Measurements from ENCODE around the gene MRPL10. TPM values are rescaled to one million over a fixed set of nuclear protein-coding genes. Genes with fewer than 3 reads are reported as not detected.

The MRPL10 gene
- total and polyA plus RNA-seq, 12 donors: 44.2 to 72.3 (median 61.9) TPM

GRCh38 chr17:47810901-47811635, 20.3 kb downstream of the MRPL10 start:
- TF ChIP-seq CTCF (IDR thresholded peaks at IDR 0.05): no peak
- H3K27me3 ChIP-seq: no peaks in the 10 kb centered on the region
- H3K4me1 ChIP-seq: peaks cover 0 to 6% (median 0%) of the 10 kb centered on the region in 9 donors
- H3K27ac ChIP-seq: no peak overlapping the region
- DNase-seq (no peak), ATAC-seq (no peak)
- H3K4me3 ChIP-seq: no peak overlapping the region
- peaks cover 0 to 95% (median 31%) of the 10 kb centered on the region in 9 donors for H3K36me3 ChIP-seq
- no peaks in the 10 kb centered on the region for H3K9me3 ChIP-seq
- 72 to 77% methylated on average over 9 of the region's 9 CpGs for WGBS, 2 donors
- intact Hi-C loops (cut with DNase I): no loop called here

- no peak overlapping the region for H3K4me3 ChIP-seq
- peaks cover 0 to 88% (median 24%) of the 10 kb centered on the region in 9 donors for H3K36me3 ChIP-seq
- TF ChIP-seq CTCF (IDR thresholded peaks at IDR 0.05): no peak
- DNase-seq (no peak), ATAC-seq (no peak)
- intact Hi-C loops (cut with DNase I): no loop called here
- H3K27ac ChIP-seq: no peak overlapping the region
- WGBS, 2 donors: 70 to 76% methylated on average over 10 of the region's 10 CpGs
- no peaks in the 10 kb centered on the region for H3K27me3 ChIP-seq
- peaks cover 0 to 11% (median 0%) of the 10 kb centered on the region in 9 donors for H3K4me1 ChIP-seq
- no peaks in the 10 kb centered on the region for H3K9me3 ChIP-seq
Observed at GRCh38 chr17:47810200-47810821, 21.0 kb downstream of the MRPL10 start.

GRCh38 chr17:47808830-47809480, 22.4 kb downstream of the MRPL10 start:
- no peak overlapping the region for H3K27ac ChIP-seq
- no peaks in the 10 kb centered on the region for H3K27me3 ChIP-seq
- ATAC-seq (no peak), DNase-seq (no peak)
- TF ChIP-seq CTCF (IDR thresholded peaks at IDR 0.05): no peak
- intact Hi-C loops (cut with DNase I): loop anchor here in 3 of 10 donors (10.0 kb wide), 2 partner anchors 114 to 144 kb away; partner anchors contain the start of gene TBKBP1 (in 1 of the 3)
- no peak overlapping the region for H3K4me3 ChIP-seq
- no peaks in the 10 kb centered on the region for H3K9me3 ChIP-seq
- peaks cover 0 to 14% (median 0%) of the 10 kb centered on the region in 9 donors for H3K4me1 ChIP-seq
- WGBS, 2 donors: 95 to 96% methylated on average over 22 of the region's 22 CpGs
- peaks cover 0 to 74% (median 17%) of the 10 kb centered on the region in 9 donors for H3K36me3 ChIP-seq
